Uterus (tissue), 4 donors: ENCODE measurements around the gene SLC7A1. TPM values are rescaled to one million over a fixed set of nuclear protein-coding genes. Genes with fewer than 3 reads are reported as not detected.
A peak's percentile ranks its signal among the peaks of the same experiment; 100 is the strongest.

Source experiments
- DNase-seq, 2 donors: peaks; one replicate each; pipeline ENCODE4 v3.0.0-alpha.2; 2019 to 2020
- H3K27ac ChIP-seq, 2 donors: fragments of 200-600 bp; sonication (generic); 1 replicate in 1 of 2; 2 replicates in 1 of 2; pipeline ENCODE4 v1.5.1; 2016 to 2018
- H3K27me3 ChIP-seq, 2 donors: fragments of 200-600 bp; sonication (generic); one replicate each; pipeline ENCODE4 v1.5.1; 2018 to 2019; ENCODE audit warnings: control low read depth in 1 of 2
- H3K36me3 ChIP-seq, 2 donors: fragments of 200-600 bp; sonication (generic); one replicate each; pipeline ENCODE4 v1.5.1; 2019; ENCODE audit warnings: control low read depth in 1 of 2
- H3K4me1 ChIP-seq, 2 donors: fragments of 200-600 bp; sonication (generic); one replicate each; pipeline ENCODE4 v1.5.1; 2018 to 2019; ENCODE audit warnings: control low read depth in 1 of 2
- H3K4me3 ChIP-seq, 2 donors: fragments of 200-600 bp; sonication (generic); 1 replicate in 1 of 2; 2 replicates in 1 of 2; pipeline ENCODE4 v1.5.1; 2018 to 2019; ENCODE audit warnings: mild to moderate bottlenecking in 1 of 2
- H3K9me3 ChIP-seq, 2 donors: fragments of 200-600 bp; sonication (generic); one replicate each; pipeline ENCODE4 v1.5.1; 2019; ENCODE audit warnings: control low read depth in 1 of 2
- CTCF ChIP-seq, 4 experiments: fragments of 200-600 bp in 2 of 4; fragments of 450-650 bp in 2 of 4; sonication (generic) in 2 of 4; IDR thresholded peaks; one replicate each; pipeline ENCODE4 v1.5.1; 2016 to 2019; ENCODE audit warnings: antibody characterized with exemption in 4 of 4, mild to moderate bottlenecking in 2 of 4, moderate library complexity in 1 of 4
- POLR2A ChIP-seq, 2 donors: fragments of 450-650 bp; IDR thresholded peaks; one replicate each; pipeline ENCODE4 v1.6.1; 2016; ENCODE audit warnings: antibody characterized with exemption in 2 of 2, mild to moderate bottlenecking in 1 of 2, moderate library complexity in 1 of 2
- intact Hi-C: fragments of 100-400 bp; cut with DNase I; formaldehyde crosslinking; loops from one replicate; pipeline ENCODE4 v1.15.1; 2023; ENCODE audit warnings: low total_unique reads
- total RNA-seq, 4 donors: library from RNA; depleted of rRNA in 3 of 4; stranded (reverse); fragments of >200 nt in 3 of 4; gene quantifications; one replicate each; pipeline versions ENCODE4 v1.1.0 to v1.2.4, GENCODE V29; 2014 to 2023
- donor health status: DM: yes; HTN: yes; CAD: no.

The SLC7A1 gene
- total RNA-seq, 4 donors from 2014 or later: 4.1 to 39.0 (median 10.8) TPM

- no peaks in the 10 kb centered on the region for H3K9me3 ChIP-seq
- peak; percentile 40 to 52 for DNase-seq
- H3K4me1 ChIP-seq: no peaks in the 10 kb centered on the region
- H3K27ac ChIP-seq: peak overlapping the region; percentile 89 to 98
- peak overlapping the region; percentile 60 to 98 for H3K4me3 ChIP-seq
- intact Hi-C loops: loop anchor here (5.0 to 10.0 kb wide), 2 partner anchors 520 to 828 kb away; partner anchors contain the start of gene UBE2L5
- no peaks in the 10 kb centered on the region for H3K27me3 ChIP-seq
- no peaks in the 10 kb centered on the region for H3K36me3 ChIP-seq
- TF ChIP-seq POLR2A (IDR thresholded peaks at IDR 0.05) (no peak), CTCF (IDR thresholded peaks at IDR 0.05) (no peak)
Measured at GRCh38 chr13:29594303-29594709, 1.2 kb downstream of the SLC7A1 start.

GRCh38 chr13:29593605-29594297 is 1.7 kb downstream of the SLC7A1 start:
- intact Hi-C loops: loop anchor here (5.0 to 10.0 kb wide), 2 partner anchors 521 to 829 kb away; partner anchors contain the start of gene UBE2L5
- H3K27me3 ChIP-seq: no peaks in the 10 kb centered on the region
- H3K4me1 ChIP-seq: no peaks in the 10 kb centered on the region
- TF ChIP-seq CTCF (IDR thresholded peaks at IDR 0.05): no peak
- no peak for TF ChIP-seq POLR2A (IDR thresholded peaks at IDR 0.05)
- H3K27ac ChIP-seq: peak overlapping the region; percentile 89 to 98
- H3K36me3 ChIP-seq: no peaks in the 10 kb centered on the region
- no peaks in the 10 kb centered on the region for H3K9me3 ChIP-seq
- peak overlapping the region in 1 of 2 donors; percentile 98 for H3K4me3 ChIP-seq
- no peak for DNase-seq

GRCh38 chr13:29591310-29591709 is 4.2 kb downstream of the SLC7A1 start:
- intact Hi-C loops: loop anchor here (5.0 to 10.0 kb wide), 2 partner anchors 523 to 831 kb away; partner anchors contain the start of gene UBE2L5

GRCh38 chr13:29589967-29590366 is 5.5 kb downstream of the SLC7A1 start:
- DNase-seq: no peak
- no peaks in the 10 kb centered on the region for H3K36me3 ChIP-seq
- intact Hi-C loops: loop anchor here (5.0 to 10.0 kb wide), 2 partner anchors 525 to 832 kb away; partner anchors contain the start of gene UBE2L5
- no peak overlapping the region for H3K27ac ChIP-seq
- TF ChIP-seq CTCF (IDR thresholded peaks at IDR 0.05) (no peak), POLR2A (IDR thresholded peaks at IDR 0.05) (no peak)
- no peaks in the 10 kb centered on the region for H3K4me1 ChIP-seq
- H3K9me3 ChIP-seq: no peaks in the 10 kb centered on the region
- H3K27me3 ChIP-seq: no peaks in the 10 kb centered on the region
- no peak overlapping the region for H3K4me3 ChIP-seq

More at GRCh38 chr13:29591310-29591709, 4.2 kb downstream of the SLC7A1 start:
- no peaks in the 10 kb centered on the region for H3K9me3 ChIP-seq
- no peak for DNase-seq
- no peaks in the 10 kb centered on the region for H3K36me3 ChIP-seq
- H3K27me3 ChIP-seq: no peaks in the 10 kb centered on the region
- no peaks in the 10 kb centered on the region for H3K4me1 ChIP-seq
- H3K27ac ChIP-seq: no peak overlapping the region
- no peak overlapping the region for H3K4me3 ChIP-seq
- TF ChIP-seq CTCF (IDR thresholded peaks at IDR 0.05) (no peak), POLR2A (IDR thresholded peaks at IDR 0.05) (no peak)

GRCh38 chr13:29589234-29589633 is 6.3 kb downstream of the SLC7A1 start:
- TF ChIP-seq CTCF (IDR thresholded peaks at IDR 0.05) (no peak), POLR2A (IDR thresholded peaks at IDR 0.05) (no peak)
- Histone ChIP-seq H3K4me1 (no peaks in the 10 kb centered on the region), H3K36me3 (no peaks in the 10 kb centered on the region), H3K27ac (peak overlapping the region in 1 of 2 donors; percentile 14), H3K9me3 (no peaks in the 10 kb centered on the region), H3K4me3 (no peak overlapping the region), H3K27me3 (no peaks in the 10 kb centered on the region)
- intact Hi-C loops: no loop called here
- no peak for DNase-seq
